GM23338 (cell line): ENCODE data around the gene FANCL. TPM values are rescaled to one million over a fixed set of nuclear protein-coding genes. Genes with fewer than 3 reads are reported as not detected.

Experiments
- ATAC-seq: fragments of 200-7000 bp; cut with Tn5 transposase; 3 replicates; pipeline ENCODE4 v1.9.1; 2020
- DNase-seq: peaks from one replicate; pipeline ENCODE4 v3.0.0-alpha.2; 2015; ENCODE audit warnings: low spot score
- H2AFZ ChIP-seq: fragments of 200-600 bp; sonication (generic); 2 replicates; pipeline ENCODE4 v1.8.0; 2016; ENCODE audit warnings: antibody characterized with exemption, mild to moderate bottlenecking, moderate library complexity
- H3F3A ChIP-seq: fragments of 200-600 bp; sonication (generic); replicated peaks from 2 replicates; pipeline ENCODE4 v1.8.0; 2017; ENCODE audit warnings: antibody characterized with exemption, mixed run types, low read depth
- H3K27ac ChIP-seq: fragments of 200-600 bp; sonication (generic); 2 replicates; pipeline ENCODE4 v1.6.1; 2016; ENCODE audit warnings: low read depth
- H3K27me3 ChIP-seq: fragments of 200-600 bp; sonication (generic); 2 replicates; pipeline ENCODE4 v1.8.0; 2016; ENCODE audit warnings: mild to moderate bottlenecking, mixed run types, moderate library complexity; ENCODE audit not compliant: insufficient read depth
- H3K36me3 ChIP-seq: fragments of 200-600 bp; sonication (generic); 2 replicates; pipeline ENCODE4 v1.8.0; 2016; ENCODE audit warnings: mild to moderate bottlenecking; ENCODE audit not compliant: insufficient read depth
- H3K4me1 ChIP-seq: fragments of 200-600 bp; sonication (generic); 2 replicates; pipeline ENCODE4 v1.8.0; 2016; ENCODE audit warnings: mild to moderate bottlenecking, moderate library complexity; ENCODE audit not compliant: insufficient read depth
- H3K4me2 ChIP-seq: fragments of 200-600 bp; sonication (generic); 2 replicates; pipeline ENCODE4 v1.7.1; 2017; ENCODE audit warnings: mixed run types
- H3K4me3 ChIP-seq: fragments of 200-600 bp; sonication (generic); 2 replicates; pipeline ENCODE4 v1.6.1; 2016; ENCODE audit warnings: mixed run types
- H3K79me2 ChIP-seq: fragments of 200-600 bp; sonication (generic); replicated peaks from 2 replicates; pipeline ENCODE4 v1.8.0; 2017; ENCODE audit warnings: mild to moderate bottlenecking; ENCODE audit not compliant: insufficient read depth
- H3K9me2 ChIP-seq: fragments of 200-600 bp; sonication (generic); 2 replicates; pipeline ENCODE4 v1.8.0; 2017; ENCODE audit not compliant: insufficient read depth
- H4K20me1 ChIP-seq: fragments of 200-600 bp; sonication (generic); replicated peaks from 2 replicates; pipeline ENCODE4 v1.8.0; 2017; ENCODE audit warnings: mild to moderate bottlenecking; ENCODE audit not compliant: insufficient read depth
- H3K27ac Mint-ChIP-seq: 2 replicates; pipeline ENCODE4 v1.8.0; 2020; ENCODE audit warnings: inconsistent platforms, mild to moderate bottlenecking, moderate library complexity, mixed read lengths
- H3K27me3 Mint-ChIP-seq: 3 replicates; pipeline ENCODE4 v1.8.0; 2022; ENCODE audit warnings: low read depth, mild to moderate bottlenecking, moderate library complexity, mixed read lengths, inconsistent platforms; ENCODE audit not compliant: insufficient read depth, poor library complexity
- H3K36me3 Mint-ChIP-seq: 3 replicates; pipeline ENCODE4 v1.8.0; 2021; ENCODE audit warnings: low read depth, mild to moderate bottlenecking, inconsistent platforms, moderate library complexity, mixed read lengths
- H3K4me1 Mint-ChIP-seq: 3 replicates; pipeline ENCODE4 v1.8.0; 2020; ENCODE audit warnings: mild to moderate bottlenecking, inconsistent platforms, mixed read lengths
- H3K4me3 Mint-ChIP-seq: 3 replicates; pipeline ENCODE4 v1.8.0; 2021; ENCODE audit warnings: moderate library complexity, mild to moderate bottlenecking, inconsistent platforms, mixed read lengths
- H3K9me3 Mint-ChIP-seq: 3 replicates; pipeline ENCODE4 v1.8.0; 2020; ENCODE audit warnings: moderate library complexity, mild to moderate bottlenecking, inconsistent platforms, mixed read lengths
- CTCF ChIP-seq, 2 experiments: fragments of 200-600 bp in 1 of 2; sonication (generic) in 1 of 2; conservative IDR thresholded peaks; 2 replicates each; pipeline versions ENCODE4 v1.5.1 to v1.6.1; 2016 to 2017; ENCODE audit warnings: antibody characterized with exemption in 2 of 2, low read depth in 2 of 2, mild to moderate bottlenecking in 2 of 2, moderate library complexity in 1 of 2
- POLR2AphosphoS5 ChIP-seq: IDR thresholded peaks from 2 replicates; pipeline ENCODE4 v1.6.1; 2016; ENCODE audit warnings: antibody characterized with exemption, low read depth
- ZNF114 ChIP-seq: fragments of 250-450 bp; sonication (Bioruptor Pico); IDR thresholded peaks from 2 replicates; pipeline ENCODE4 v1.5.0; 2020; ENCODE audit warnings: mild to moderate bottlenecking, moderate library complexity
- ZNF331 ChIP-seq: fragments of 250-450 bp; sonication (Bioruptor Pico); IDR thresholded peaks from 2 replicates; pipeline ENCODE4 v1.5.0; 2020; ENCODE audit warnings: low read depth, mild to moderate bottlenecking, moderate library complexity
- polyA plus RNA-seq: library from polyadenylated mRNA; unstranded; fragments of >200 nt; fragmentation: Nextera tagmentation; extraction: Ambion mirVana; gene quantifications from 2 replicates; pipeline ENCODE4 v1.2.1, GENCODE V29; 2016
- total RNA-seq: library from RNA; depleted of rRNA; stranded (reverse); fragments of >200 nt; shearing (Covaris generic); gene quantifications from 2 replicates; pipeline ENCODE4 v1.2.3, GENCODE V29; 2014
- TF ChIP-seq, protein P1 (sequence below): IDR thresholded peaks from 2 replicates; pipeline ENCODE4 v1.6.1; 2016; ENCODE audit warnings: antibody characterized with exemption
- TF ChIP-seq, protein P2 (sequence below): fragments of 250-450 bp; sonication (Bioruptor Pico); IDR thresholded peaks from 2 replicates; pipeline ENCODE4 v1.5.0; 2020; ENCODE audit warnings: mild to moderate bottlenecking, moderate library complexity
- TF ChIP-seq, protein P3 (sequence below): IDR thresholded peaks from one replicate; pipeline ENCODE4 v1.6.1; 2018; ENCODE audit warnings: antibody characterized with exemption; ENCODE audit not compliant: unreplicated experiment

FANCL gene
- total and polyA plus RNA-seq, 2 experiments from 2014 or later, result 90.4 to 97.8 TPM

DNA sequence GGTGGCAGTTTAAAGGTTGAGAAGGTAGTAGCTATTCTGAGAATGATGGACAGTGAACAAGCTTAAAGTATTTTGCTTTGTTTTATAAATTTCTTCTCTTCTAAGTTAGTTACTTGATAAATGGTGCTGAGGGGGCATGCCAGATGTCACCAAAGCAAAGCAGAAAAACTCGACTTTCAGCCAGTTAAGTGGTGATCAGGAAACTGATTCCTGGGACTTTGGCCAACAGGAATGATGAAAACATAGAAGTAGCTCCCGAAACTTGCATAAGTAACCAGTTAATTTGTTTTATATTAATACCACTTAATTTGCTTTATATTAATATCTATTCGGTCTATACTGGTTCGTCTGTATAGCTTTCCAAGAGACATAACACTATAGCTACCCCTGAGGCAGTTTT lies 82.6 kb downstream of the FANCL start:
- DNase-seq, result no peak
- H3K36me3 ChIP-seq, result peaks cover 21% of the 10 kb centered on the region; the same call in 1 of the 2 replicates
- ATAC-seq, result no peak

DNA sequence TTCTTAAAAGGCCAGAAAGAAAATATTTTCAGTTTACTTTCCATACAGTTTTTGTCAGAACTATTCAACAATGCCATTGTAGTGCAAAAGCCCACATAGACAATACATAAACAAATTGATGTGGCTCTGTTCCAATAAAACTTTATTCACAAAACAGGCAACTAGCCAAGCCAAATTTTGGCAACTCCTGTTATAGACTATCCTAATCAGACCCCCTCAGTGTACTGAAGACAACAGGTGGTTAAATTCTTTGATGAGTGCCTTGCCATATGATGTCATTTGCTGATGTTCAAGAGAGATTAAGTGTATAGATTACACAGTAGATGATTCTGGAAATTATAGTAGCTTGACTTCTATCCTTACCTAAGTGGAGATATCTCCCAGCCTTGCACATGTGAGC lies 83.4 kb downstream of the FANCL start:
- Histone ChIP-seq H3K4me3 (no peak overlapping the region), H3K4me2 (no peak overlapping the region), H3K27me3 (no peaks in the 10 kb centered on the region), H2AFZ (no peak overlapping the region), H3K4me1 (no peaks in the 10 kb centered on the region), H3K27ac (no peak overlapping the region), H3K9me2 (no peaks in the 10 kb centered on the region), H3K36me3 (peaks cover 21% of the 10 kb centered on the region; the same call in 1 of the 2 replicates), H3K79me2 (no peaks in the 10 kb centered on the region), H4K20me1 (no peaks in the 10 kb centered on the region), H3F3A (no peaks in the 10 kb centered on the region)
- peaks cover 5% of the 10 kb centered on the region for H3K27me3 Mint-ChIP-seq
- H3K9me3 Mint-ChIP-seq, result no peaks in the 10 kb centered on the region
- ATAC-seq (no peak), DNase-seq (no peak)
- H3K4me1 Mint-ChIP-seq, result peaks cover 4% of the 10 kb centered on the region; the same call in 1 of the 3 replicates
- no peak overlapping the region for H3K27ac Mint-ChIP-seq
- H3K4me3 Mint-ChIP-seq, result no peak overlapping the region
- H3K36me3 Mint-ChIP-seq, result peaks cover 34% of the 10 kb centered on the region; the same call in 2 of the 3 replicates
- no peak for TF ChIP-seq ZNF331
- TF ChIP-seq, protein P1, sequence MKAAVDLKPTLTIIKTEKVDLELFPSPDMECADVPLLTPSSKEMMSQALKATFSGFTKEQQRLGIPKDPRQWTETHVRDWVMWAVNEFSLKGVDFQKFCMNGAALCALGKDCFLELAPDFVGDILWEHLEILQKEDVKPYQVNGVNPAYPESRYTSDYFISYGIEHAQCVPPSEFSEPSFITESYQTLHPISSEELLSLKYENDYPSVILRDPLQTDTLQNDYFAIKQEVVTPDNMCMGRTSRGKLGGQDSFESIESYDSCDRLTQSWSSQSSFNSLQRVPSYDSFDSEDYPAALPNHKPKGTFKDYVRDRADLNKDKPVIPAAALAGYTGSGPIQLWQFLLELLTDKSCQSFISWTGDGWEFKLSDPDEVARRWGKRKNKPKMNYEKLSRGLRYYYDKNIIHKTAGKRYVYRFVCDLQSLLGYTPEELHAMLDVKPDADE, result no peak
- TF ChIP-seq ZNF114 (CRISPR knock-in tag), result no peak
- no peak for TF ChIP-seq CTCF (conservative IDR thresholded peaks at IDR 0.05; ENCODE audit: low read depth in 2 of 2)
- TF ChIP-seq POLR2AphosphoS5, result no peak
- TF ChIP-seq, protein P2, sequence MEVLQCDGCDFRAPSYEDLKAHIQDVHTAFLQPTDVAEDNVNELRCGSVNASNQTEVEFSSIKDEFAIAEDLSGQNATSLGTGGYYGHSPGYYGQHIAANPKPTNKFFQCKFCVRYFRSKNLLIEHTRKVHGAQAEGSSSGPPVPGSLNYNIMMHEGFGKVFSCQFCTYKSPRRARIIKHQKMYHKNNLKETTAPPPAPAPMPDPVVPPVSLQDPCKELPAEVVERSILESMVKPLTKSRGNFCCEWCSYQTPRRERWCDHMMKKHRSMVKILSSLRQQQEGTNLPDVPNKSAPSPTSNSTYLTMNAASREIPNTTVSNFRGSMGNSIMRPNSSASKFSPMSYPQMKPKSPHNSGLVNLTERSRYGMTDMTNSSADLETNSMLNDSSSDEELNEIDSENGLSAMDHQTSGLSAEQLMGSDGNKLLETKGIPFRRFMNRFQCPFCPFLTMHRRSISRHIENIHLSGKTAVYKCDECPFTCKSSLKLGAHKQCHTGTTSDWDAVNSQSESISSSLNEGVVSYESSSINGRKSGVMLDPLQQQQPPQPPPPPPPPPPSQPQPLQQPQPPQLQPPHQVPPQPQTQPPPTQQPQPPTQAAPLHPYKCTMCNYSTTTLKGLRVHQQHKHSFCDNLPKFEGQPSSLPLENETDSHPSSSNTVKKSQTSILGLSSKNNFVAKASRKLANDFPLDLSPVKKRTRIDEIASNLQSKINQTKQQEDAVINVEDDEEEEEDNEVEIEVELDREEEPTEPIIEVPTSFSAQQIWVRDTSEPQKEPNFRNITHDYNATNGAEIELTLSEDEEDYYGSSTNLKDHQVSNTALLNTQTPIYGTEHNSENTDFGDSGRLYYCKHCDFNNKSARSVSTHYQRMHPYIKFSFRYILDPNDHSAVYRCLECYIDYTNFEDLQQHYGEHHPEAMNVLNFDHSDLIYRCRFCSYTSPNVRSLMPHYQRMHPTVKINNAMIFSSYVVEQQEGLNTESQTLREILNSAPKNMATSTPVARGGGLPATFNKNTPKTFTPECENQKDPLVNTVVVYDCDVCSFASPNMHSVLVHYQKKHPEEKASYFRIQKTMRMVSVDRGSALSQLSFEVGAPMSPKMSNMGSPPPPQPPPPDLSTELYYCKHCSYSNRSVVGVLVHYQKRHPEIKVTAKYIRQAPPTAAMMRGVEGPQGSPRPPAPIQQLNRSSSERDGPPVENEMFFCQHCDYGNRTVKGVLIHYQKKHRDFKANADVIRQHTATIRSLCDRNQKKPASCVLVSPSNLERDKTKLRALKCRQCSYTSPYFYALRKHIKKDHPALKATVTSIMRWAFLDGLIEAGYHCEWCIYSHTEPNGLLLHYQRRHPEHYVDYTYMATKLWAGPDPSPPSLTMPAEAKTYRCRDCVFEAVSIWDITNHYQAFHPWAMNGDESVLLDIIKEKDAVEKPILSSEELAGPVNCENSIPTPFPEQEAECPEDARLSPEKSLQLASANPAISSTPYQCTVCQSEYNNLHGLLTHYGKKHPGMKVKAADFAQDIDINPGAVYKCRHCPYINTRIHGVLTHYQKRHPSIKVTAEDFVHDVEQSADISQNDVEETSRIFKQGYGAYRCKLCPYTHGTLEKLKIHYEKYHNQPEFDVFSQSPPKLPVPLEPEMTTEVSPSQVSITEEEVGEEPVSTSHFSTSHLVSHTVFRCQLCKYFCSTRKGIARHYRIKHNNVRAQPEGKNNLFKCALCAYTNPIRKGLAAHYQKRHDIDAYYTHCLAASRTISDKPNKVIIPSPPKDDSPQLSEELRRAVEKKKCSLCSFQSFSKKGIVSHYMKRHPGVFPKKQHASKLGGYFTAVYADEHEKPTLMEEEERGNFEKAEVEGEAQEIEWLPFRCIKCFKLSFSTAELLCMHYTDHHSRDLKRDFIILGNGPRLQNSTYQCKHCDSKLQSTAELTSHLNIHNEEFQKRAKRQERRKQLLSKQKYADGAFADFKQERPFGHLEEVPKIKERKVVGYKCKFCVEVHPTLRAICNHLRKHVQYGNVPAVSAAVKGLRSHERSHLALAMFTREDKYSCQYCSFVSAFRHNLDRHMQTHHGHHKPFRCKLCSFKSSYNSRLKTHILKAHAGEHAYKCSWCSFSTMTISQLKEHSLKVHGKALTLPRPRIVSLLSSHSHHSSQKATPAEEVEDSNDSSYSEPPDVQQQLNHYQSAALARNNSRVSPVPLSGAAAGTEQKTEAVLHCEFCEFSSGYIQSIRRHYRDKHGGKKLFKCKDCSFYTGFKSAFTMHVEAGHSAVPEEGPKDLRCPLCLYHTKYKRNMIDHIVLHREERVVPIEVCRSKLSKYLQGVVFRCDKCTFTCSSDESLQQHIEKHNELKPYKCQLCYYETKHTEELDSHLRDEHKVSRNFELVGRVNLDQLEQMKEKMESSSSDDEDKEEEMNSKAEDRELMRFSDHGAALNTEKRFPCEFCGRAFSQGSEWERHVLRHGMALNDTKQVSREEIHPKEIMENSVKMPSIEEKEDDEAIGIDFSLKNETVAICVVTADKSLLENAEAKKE, result no peak

More for the DNA sequence above, 82.6 kb downstream of the FANCL start:
- Histone ChIP-seq H3F3A (no peaks in the 10 kb centered on the region), H3K79me2 (no peaks in the 10 kb centered on the region), H4K20me1 (no peaks in the 10 kb centered on the region), H3K27me3 (no peaks in the 10 kb centered on the region), H3K4me3 (no peak overlapping the region), H3K9me2 (no peaks in the 10 kb centered on the region), H3K4me2 (no peak overlapping the region), H3K27ac (no peak overlapping the region), H3K4me1 (no peaks in the 10 kb centered on the region), H2AFZ (no peak overlapping the region)
- Mint-ChIP-seq H3K36me3 (peaks cover 35% of the 10 kb centered on the region; the same call in 2 of the 3 replicates), H3K27ac (no peak overlapping the region), H3K9me3 (no peaks in the 10 kb centered on the region), H3K4me1 (peaks cover 4% of the 10 kb centered on the region; the same call in 1 of the 3 replicates), H3K4me3 (no peak overlapping the region), H3K27me3 (peaks cover 5% of the 10 kb centered on the region)
- TF ChIP-seq, protein P3, sequence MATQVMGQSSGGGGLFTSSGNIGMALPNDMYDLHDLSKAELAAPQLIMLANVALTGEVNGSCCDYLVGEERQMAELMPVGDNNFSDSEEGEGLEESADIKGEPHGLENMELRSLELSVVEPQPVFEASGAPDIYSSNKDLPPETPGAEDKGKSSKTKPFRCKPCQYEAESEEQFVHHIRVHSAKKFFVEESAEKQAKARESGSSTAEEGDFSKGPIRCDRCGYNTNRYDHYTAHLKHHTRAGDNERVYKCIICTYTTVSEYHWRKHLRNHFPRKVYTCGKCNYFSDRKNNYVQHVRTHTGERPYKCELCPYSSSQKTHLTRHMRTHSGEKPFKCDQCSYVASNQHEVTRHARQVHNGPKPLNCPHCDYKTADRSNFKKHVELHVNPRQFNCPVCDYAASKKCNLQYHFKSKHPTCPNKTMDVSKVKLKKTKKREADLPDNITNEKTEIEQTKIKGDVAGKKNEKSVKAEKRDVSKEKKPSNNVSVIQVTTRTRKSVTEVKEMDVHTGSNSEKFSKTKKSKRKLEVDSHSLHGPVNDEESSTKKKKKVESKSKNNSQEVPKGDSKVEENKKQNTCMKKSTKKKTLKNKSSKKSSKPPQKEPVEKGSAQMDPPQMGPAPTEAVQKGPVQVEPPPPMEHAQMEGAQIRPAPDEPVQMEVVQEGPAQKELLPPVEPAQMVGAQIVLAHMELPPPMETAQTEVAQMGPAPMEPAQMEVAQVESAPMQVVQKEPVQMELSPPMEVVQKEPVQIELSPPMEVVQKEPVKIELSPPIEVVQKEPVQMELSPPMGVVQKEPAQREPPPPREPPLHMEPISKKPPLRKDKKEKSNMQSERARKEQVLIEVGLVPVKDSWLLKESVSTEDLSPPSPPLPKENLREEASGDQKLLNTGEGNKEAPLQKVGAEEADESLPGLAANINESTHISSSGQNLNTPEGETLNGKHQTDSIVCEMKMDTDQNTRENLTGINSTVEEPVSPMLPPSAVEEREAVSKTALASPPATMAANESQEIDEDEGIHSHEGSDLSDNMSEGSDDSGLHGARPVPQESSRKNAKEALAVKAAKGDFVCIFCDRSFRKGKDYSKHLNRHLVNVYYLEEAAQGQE, result no peak
